HG03159 (cell line): ENCODE measurements around the gene GRIK2.
"Not testable (repeated sequence)": the region's sequence is repeated elsewhere in the genome, so short reads cannot be mapped to it uniquely, and the experiment has no call there.

ENCODE experiments used
- ATAC-seq: cut with Tn5 transposase; IDR thresholded peaks from one replicate; pipeline ENCODE4 v1.9.1; 2021; ENCODE audit warnings: mild to moderate bottlenecking, moderate library complexity; ENCODE audit not compliant: unreplicated experiment

Gene GRIK2

GRCh38 chr6:101393251-101393828 lies at the start of gene GRIK2:
TSS of gene GRIK2 (plus strand) at chr6:101393708.
- peak; percentile 79 for ATAC-seq

- no peak for ATAC-seq
These were observed 48.6 kb upstream of the GRIK2 start for GRCh38 chr6:101344885-101345284.

GRCh38 chr6:101348816-101349215 lies 44.7 kb upstream of the GRIK2 start:
- ATAC-seq, result no peak

- ATAC-seq, result not testable (repeated sequence)
These were observed 42.9 kb upstream of the GRIK2 start for GRCh38 chr6:101350631-101351030.

- ATAC-seq, result no peak
These were observed 42.3 kb upstream of the GRIK2 start for GRCh38 chr6:101351173-101351572.

- no peak for ATAC-seq
These were observed 41.2 kb upstream of the GRIK2 start for GRCh38 chr6:101352316-101352715.

GRCh38 chr6:101365181-101365580 lies 28.3 kb upstream of the GRIK2 start:
- no peak for ATAC-seq

- ATAC-seq, result no peak
These were observed 13.6 kb upstream of the GRIK2 start for GRCh38 chr6:101379926-101380325.

- no peak for ATAC-seq
These were observed 12.4 kb upstream of the GRIK2 start for GRCh38 chr6:101380897-101381630.

GRCh38 chr6:101383747-101384146 lies 9.8 kb upstream of the GRIK2 start:
- ATAC-seq, result not testable (repeated sequence)

- no peak for ATAC-seq
These were observed 6.5 kb upstream of the GRIK2 start for GRCh38 chr6:101386982-101387381.

GRCh38 chr6:101391772-101392585 lies 1.5 kb upstream of the GRIK2 start:
- no peak for ATAC-seq

- ATAC-seq, result no peak
These were observed 800 bp upstream of the GRIK2 start for GRCh38 chr6:101392586-101393230.

GRCh38 chr6:101393829-101394251 lies 332 bp downstream of the GRIK2 start:
- ATAC-seq, result peak; percentile 10

GRCh38 chr6:101394936-101395335 lies 1.4 kb downstream of the GRIK2 start:
- ATAC-seq, result no peak

- no peak for ATAC-seq
These were observed 1.8 kb downstream of the GRIK2 start for GRCh38 chr6:101395345-101395744.

- no peak for ATAC-seq
These were observed 3.2 kb downstream of the GRIK2 start for GRCh38 chr6:101396548-101397173.

GRCh38 chr6:101397199-101397598 lies 3.7 kb downstream of the GRIK2 start:
- ATAC-seq, result no peak

- no peak for ATAC-seq
These were observed 5.5 kb downstream of the GRIK2 start for GRCh38 chr6:101398716-101399615.
